GM19397 (cell line): ENCODE data around the gene ZNF764.
A peak's percentile ranks its signal among the peaks of the same experiment; 100 is the strongest.
"Not testable (repeated sequence)": the region's sequence is repeated elsewhere in the genome, so short reads cannot be mapped to it uniquely, and the experiment has no call there.

Source experiments
- ATAC-seq: cut with Tn5 transposase; IDR thresholded peaks from one replicate; pipeline ENCODE4 v1.9.1; 2021; ENCODE audit warnings: mild to moderate bottlenecking, moderate library complexity; ENCODE audit not compliant: unreplicated experiment

The ZNF764 gene

GRCh38 chr16:30557957-30558788 lies at the start of gene ZNF764:
TSS of gene ZNF764 (minus strand) at chr16:30558374. CDS start at chr16:30558182, 192 bp downstream.
- peak; percentile 86 for ATAC-seq

GRCh38 chr16:30606004-30606403 lies 47.8 kb upstream of the ZNF764 start:
- ATAC-seq, result no peak

GRCh38 chr16:30605158-30605557 lies 47.0 kb upstream of the ZNF764 start:
- no peak for ATAC-seq

- no peak for ATAC-seq
Observed at GRCh38 chr16:30604316-30604947, 46.3 kb upstream of the ZNF764 start.

GRCh38 chr16:30603945-30604315 lies 45.8 kb upstream of the ZNF764 start:
- no peak for ATAC-seq

GRCh38 chr16:30602616-30603277 lies 44.6 kb upstream of the ZNF764 start:
- no peak for ATAC-seq

- ATAC-seq, result no peak
Observed at GRCh38 chr16:30601966-30602365, 43.8 kb upstream of the ZNF764 start.

GRCh38 chr16:30600929-30601328 lies 42.8 kb upstream of the ZNF764 start:
- ATAC-seq, result no peak

GRCh38 chr16:30600215-30600614 lies 42.0 kb upstream of the ZNF764 start:
- no peak for ATAC-seq

GRCh38 chr16:30592871-30593270 lies 34.7 kb upstream of the ZNF764 start:
- ATAC-seq, result no peak

GRCh38 chr16:30590869-30591268 lies 32.7 kb upstream of the ZNF764 start:
- not testable (repeated sequence) for ATAC-seq

GRCh38 chr16:30589582-30589981 lies 31.4 kb upstream of the ZNF764 start:
- not testable (repeated sequence) for ATAC-seq

- no peak for ATAC-seq
Observed at GRCh38 chr16:30588651-30589050, 30.5 kb upstream of the ZNF764 start.

- ATAC-seq, result peak; percentile 94
Observed at GRCh38 chr16:30585400-30586191, 27.4 kb upstream of the ZNF764 start, which contains the start of gene ZNF785. TSS of gene ZNF785 (minus strand) at chr16:30585697. CDS start at chr16:30585611, 86 bp downstream.

GRCh38 chr16:30585022-30585399 lies 26.8 kb upstream of the ZNF764 start:
- ATAC-seq, result peak; percentile 17

- no peak for ATAC-seq
Observed at GRCh38 chr16:30582611-30583340, 24.6 kb upstream of the ZNF764 start.

- ATAC-seq, result no peak
Observed at GRCh38 chr16:30581457-30581856, 23.3 kb upstream of the ZNF764 start.

GRCh38 chr16:30574678-30575077 lies 16.5 kb upstream of the ZNF764 start:
- ATAC-seq, result no peak

GRCh38 chr16:30571445-30572322 lies 13.5 kb upstream of the ZNF764 start, which contains the start of gene ZNF688:
TSS of gene ZNF688 (minus strand) at chr16:30571714. CDS start at chr16:30571629, 85 bp downstream.
- peak; percentile 67 for ATAC-seq
